T-helper 2 cell treated with Interferon-gamma antibody and Interleukin-4, amounts not matched to agents 5 μg/mL and 100 μg/mL, for 36 hours (primary cell): Measurements from ENCODE around the gene CDHR2.

ENCODE experiments used
- DNase-seq: peaks from one replicate; pipeline ENCODE4 v3.0.0; 2021; ENCODE audit warnings: low spot score
- H3K27ac Mint-ChIP-seq: one replicate; pipeline ENCODE4 v1.8.0; 2021; ENCODE audit warnings: mild to moderate bottlenecking, mixed read lengths
- H3K27me3 Mint-ChIP-seq: one replicate; pipeline ENCODE4 v1.8.0; 2021; ENCODE audit warnings: low read depth, mixed read lengths
- H3K36me3 Mint-ChIP-seq: one replicate; pipeline ENCODE4 v1.8.0; 2021; ENCODE audit warnings: low read depth, mixed read lengths
- H3K4me1 Mint-ChIP-seq: one replicate; pipeline ENCODE4 v1.8.0; 2021; ENCODE audit warnings: low read depth, mixed read lengths
- H3K4me3 Mint-ChIP-seq: one replicate; pipeline ENCODE4 v1.8.0; 2022; ENCODE audit warnings: mild to moderate bottlenecking, moderate library complexity, mixed read lengths
- H3K9me3 Mint-ChIP-seq: one replicate; pipeline ENCODE4 v1.8.0; 2021; ENCODE audit warnings: mixed read lengths

The CDHR2 gene

GRCh38 chr5:176557846-176558245, 8.7 kb downstream of the CDHR2 start:
- Mint-ChIP-seq H3K36me3 (no peaks in the 10 kb centered on the region), H3K27ac (no peak overlapping the region), H3K9me3 (no peaks in the 10 kb centered on the region), H3K4me1 (peaks cover 31% of the 10 kb centered on the region), H3K4me3 (no peak overlapping the region), H3K27me3 (no peaks in the 10 kb centered on the region)
- no peak for DNase-seq

- Mint-ChIP-seq H3K27ac (no peak overlapping the region), H3K36me3 (no peaks in the 10 kb centered on the region), H3K4me3 (no peak overlapping the region), H3K9me3 (no peaks in the 10 kb centered on the region), H3K4me1 (peaks cover 19% of the 10 kb centered on the region), H3K27me3 (no peaks in the 10 kb centered on the region)
- no peak for DNase-seq
Measured at GRCh38 chr5:176559683-176560082, 10.5 kb downstream of the CDHR2 start.

- peak; percentile 24 for DNase-seq
- H3K27ac Mint-ChIP-seq, result no peak overlapping the region
- H3K27me3 Mint-ChIP-seq, result no peaks in the 10 kb centered on the region
- H3K4me1 Mint-ChIP-seq, result peaks cover 19% of the 10 kb centered on the region
- no peaks in the 10 kb centered on the region for H3K36me3 Mint-ChIP-seq
- H3K9me3 Mint-ChIP-seq, result no peaks in the 10 kb centered on the region
- no peak overlapping the region for H3K4me3 Mint-ChIP-seq
Measured at GRCh38 chr5:176560364-176560763, 11.2 kb downstream of the CDHR2 start.

GRCh38 chr5:176561259-176561658, 12.1 kb downstream of the CDHR2 start:
- peaks cover 14% of the 10 kb centered on the region for H3K4me1 Mint-ChIP-seq
- no peaks in the 10 kb centered on the region for H3K36me3 Mint-ChIP-seq
- H3K4me3 Mint-ChIP-seq, result no peak overlapping the region
- no peak for DNase-seq
- no peak overlapping the region for H3K27ac Mint-ChIP-seq
- no peaks in the 10 kb centered on the region for H3K27me3 Mint-ChIP-seq
- H3K9me3 Mint-ChIP-seq, result no peaks in the 10 kb centered on the region

GRCh38 chr5:176562189-176562588, 13.0 kb downstream of the CDHR2 start:
- DNase-seq, result no peak
- Mint-ChIP-seq H3K4me3 (no peak overlapping the region), H3K27ac (no peak overlapping the region), H3K27me3 (no peaks in the 10 kb centered on the region), H3K9me3 (no peaks in the 10 kb centered on the region), H3K36me3 (no peaks in the 10 kb centered on the region), H3K4me1 (peaks cover 14% of the 10 kb centered on the region)

GRCh38 chr5:176564002-176564401, 14.9 kb downstream of the CDHR2 start:
- H3K9me3 Mint-ChIP-seq, result no peaks in the 10 kb centered on the region
- no peak overlapping the region for H3K4me3 Mint-ChIP-seq
- peaks cover 14% of the 10 kb centered on the region for H3K4me1 Mint-ChIP-seq
- H3K36me3 Mint-ChIP-seq, result no peaks in the 10 kb centered on the region
- no peak overlapping the region for H3K27ac Mint-ChIP-seq
- DNase-seq, result no peak
- H3K27me3 Mint-ChIP-seq, result no peaks in the 10 kb centered on the region

GRCh38 chr5:176565760-176566288, 16.7 kb downstream of the CDHR2 start:
- DNase-seq, result no peak
- no peaks in the 10 kb centered on the region for H3K9me3 Mint-ChIP-seq
- no peak overlapping the region for H3K4me3 Mint-ChIP-seq
- no peaks in the 10 kb centered on the region for H3K27me3 Mint-ChIP-seq
- no peaks in the 10 kb centered on the region for H3K36me3 Mint-ChIP-seq
- H3K27ac Mint-ChIP-seq, result no peak overlapping the region
- H3K4me1 Mint-ChIP-seq, result peaks cover under 1% of the 10 kb centered on the region

- Mint-ChIP-seq H3K27me3 (peaks cover 6% of the 10 kb centered on the region), H3K27ac (no peak overlapping the region), H3K9me3 (no peaks in the 10 kb centered on the region), H3K4me1 (no peaks in the 10 kb centered on the region), H3K4me3 (no peak overlapping the region), H3K36me3 (no peaks in the 10 kb centered on the region)
- no peak for DNase-seq
Measured at GRCh38 chr5:176568657-176569056, 19.5 kb downstream of the CDHR2 start.

GRCh38 chr5:176570044-176570443, 20.9 kb downstream of the CDHR2 start:
- H3K4me1 Mint-ChIP-seq, result no peaks in the 10 kb centered on the region
- H3K27me3 Mint-ChIP-seq, result peaks cover 6% of the 10 kb centered on the region
- H3K36me3 Mint-ChIP-seq, result no peaks in the 10 kb centered on the region
- no peak overlapping the region for H3K4me3 Mint-ChIP-seq
- no peaks in the 10 kb centered on the region for H3K9me3 Mint-ChIP-seq
- no peak overlapping the region for H3K27ac Mint-ChIP-seq
- DNase-seq, result no peak

- Mint-ChIP-seq H3K36me3 (no peaks in the 10 kb centered on the region), H3K27me3 (peaks cover 6% of the 10 kb centered on the region), H3K9me3 (no peaks in the 10 kb centered on the region), H3K27ac (no peak overlapping the region), H3K4me1 (no peaks in the 10 kb centered on the region), H3K4me3 (no peak overlapping the region)
- peak; percentile 57 for DNase-seq
Measured at GRCh38 chr5:176573564-176574296, 24.6 kb downstream of the CDHR2 start.

GRCh38 chr5:176574297-176574591, 25.1 kb downstream of the CDHR2 start:
- no peaks in the 10 kb centered on the region for H3K4me1 Mint-ChIP-seq
- H3K9me3 Mint-ChIP-seq, result no peaks in the 10 kb centered on the region
- no peak overlapping the region for H3K27ac Mint-ChIP-seq

GRCh38 chr5:176575066-176575465, 25.9 kb downstream of the CDHR2 start:
- DNase-seq, result no peak
- no peak overlapping the region for H3K27ac Mint-ChIP-seq
- peaks cover 6% of the 10 kb centered on the region for H3K27me3 Mint-ChIP-seq
- H3K4me1 Mint-ChIP-seq, result no peaks in the 10 kb centered on the region
- no peaks in the 10 kb centered on the region for H3K9me3 Mint-ChIP-seq
- H3K36me3 Mint-ChIP-seq, result no peaks in the 10 kb centered on the region
- no peak overlapping the region for H3K4me3 Mint-ChIP-seq

More at GRCh38 chr5:176574297-176574591, 25.1 kb downstream of the CDHR2 start:
- no peaks in the 10 kb centered on the region for H3K36me3 Mint-ChIP-seq
- DNase-seq, result no peak
- H3K27me3 Mint-ChIP-seq, result peaks cover 6% of the 10 kb centered on the region
- no peak overlapping the region for H3K4me3 Mint-ChIP-seq

- Mint-ChIP-seq H3K4me1 (no peaks in the 10 kb centered on the region), H3K9me3 (no peaks in the 10 kb centered on the region), H3K4me3 (no peak overlapping the region), H3K36me3 (no peaks in the 10 kb centered on the region), H3K27ac (no peak overlapping the region), H3K27me3 (peaks cover 6% of the 10 kb centered on the region)
- no peak for DNase-seq
Measured at GRCh38 chr5:176575488-176576422, 26.6 kb downstream of the CDHR2 start.
